ENCODE results near the gene LPIN2.

The LPIN2 gene

DNA sequence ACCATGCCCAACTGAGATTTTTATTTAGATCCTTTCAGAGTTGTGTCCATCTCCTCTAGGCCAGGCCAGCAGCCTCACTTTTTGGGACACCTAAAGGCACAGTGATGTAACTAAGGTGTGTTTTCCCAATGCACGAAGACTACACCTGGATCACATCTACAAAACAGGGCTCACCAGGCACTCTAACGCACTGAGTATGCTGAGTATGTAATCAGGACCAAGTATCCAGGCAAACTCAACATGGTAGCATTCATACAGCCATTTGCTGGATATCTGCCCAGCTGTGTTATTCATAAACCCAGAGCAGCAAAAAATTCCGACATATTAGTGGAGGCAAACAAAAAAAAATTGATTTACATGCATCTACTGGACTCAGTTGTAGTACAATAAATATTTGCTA lies 33.8 kb downstream of the LPIN2 start:
- H3K4me3 ChIP-seq (ENCODE audit: low read depth, low read length), result no peak overlapping the region
- TF ChIP-seq, protein P1, sequence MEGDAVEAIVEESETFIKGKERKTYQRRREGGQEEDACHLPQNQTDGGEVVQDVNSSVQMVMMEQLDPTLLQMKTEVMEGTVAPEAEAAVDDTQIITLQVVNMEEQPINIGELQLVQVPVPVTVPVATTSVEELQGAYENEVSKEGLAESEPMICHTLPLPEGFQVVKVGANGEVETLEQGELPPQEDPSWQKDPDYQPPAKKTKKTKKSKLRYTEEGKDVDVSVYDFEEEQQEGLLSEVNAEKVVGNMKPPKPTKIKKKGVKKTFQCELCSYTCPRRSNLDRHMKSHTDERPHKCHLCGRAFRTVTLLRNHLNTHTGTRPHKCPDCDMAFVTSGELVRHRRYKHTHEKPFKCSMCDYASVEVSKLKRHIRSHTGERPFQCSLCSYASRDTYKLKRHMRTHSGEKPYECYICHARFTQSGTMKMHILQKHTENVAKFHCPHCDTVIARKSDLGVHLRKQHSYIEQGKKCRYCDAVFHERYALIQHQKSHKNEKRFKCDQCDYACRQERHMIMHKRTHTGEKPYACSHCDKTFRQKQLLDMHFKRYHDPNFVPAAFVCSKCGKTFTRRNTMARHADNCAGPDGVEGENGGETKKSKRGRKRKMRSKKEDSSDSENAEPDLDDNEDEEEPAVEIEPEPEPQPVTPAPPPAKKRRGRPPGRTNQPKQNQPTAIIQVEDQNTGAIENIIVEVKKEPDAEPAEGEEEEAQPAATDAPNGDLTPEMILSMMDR (IDR thresholded peaks at IDR 0.05; ENCODE audit: control insufficient read depth, extremely low read depth, insufficient read depth), result no peak
- peak; percentile 62 for DNase-seq (ENCODE audit: low read depth)

DNA sequence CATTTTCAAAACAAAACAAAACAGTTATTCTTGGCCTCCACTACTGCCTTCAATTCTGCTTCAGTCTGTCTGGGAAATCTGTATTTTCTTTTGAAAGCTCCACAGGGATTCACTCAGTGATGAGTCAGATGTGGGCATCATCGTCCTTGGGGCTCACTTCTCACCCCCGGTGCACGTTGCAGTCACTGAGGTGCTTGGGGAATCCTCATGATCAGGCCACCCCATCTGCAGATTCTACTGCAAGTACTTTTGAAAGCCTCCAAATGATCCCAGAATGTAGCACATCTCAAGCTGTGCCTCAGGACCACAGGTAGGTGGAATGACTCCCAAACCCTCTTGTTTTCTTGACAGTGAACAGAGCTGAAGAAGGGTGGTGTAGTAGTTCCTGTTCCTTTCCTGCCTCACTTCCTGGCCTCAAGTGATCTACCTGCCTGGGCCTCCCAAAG lies 34.3 kb downstream of the LPIN2 start:
- DNase-seq (ENCODE audit: low read depth), result no peak
- H3K4me3 ChIP-seq (ENCODE audit: low read depth, low read length), result no peak overlapping the region

DNA sequence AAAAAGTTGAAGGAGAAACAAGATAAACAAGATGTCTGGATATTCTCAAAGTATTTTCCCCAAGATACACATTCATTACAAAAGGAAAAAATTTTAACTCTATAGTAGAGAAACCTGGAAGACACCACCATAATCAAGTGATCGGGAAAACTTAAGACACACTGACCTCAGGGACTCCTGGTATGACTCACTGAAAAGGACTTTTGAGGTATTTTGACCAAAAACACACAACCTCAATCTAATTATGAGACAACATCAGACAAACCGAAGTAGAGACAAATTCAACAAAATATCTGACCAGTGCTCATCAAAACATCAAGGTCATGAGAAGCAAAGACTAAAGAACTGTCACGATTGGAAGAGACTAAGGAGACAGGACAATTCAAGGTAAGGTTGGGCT lies 34.7 kb downstream of the LPIN2 start:
- no peak overlapping the region for H3K4me3 ChIP-seq (ENCODE audit: low read depth, low read length)
- TF ChIP-seq, protein P1 (IDR thresholded peaks at IDR 0.05; ENCODE audit: control insufficient read depth, extremely low read depth, insufficient read depth), result no peak
- DNase-seq (ENCODE audit: low read depth), result no peak

More for the DNA sequence above, 34.3 kb downstream of the LPIN2 start:
- TF ChIP-seq, protein P1 (IDR thresholded peaks at IDR 0.05; ENCODE audit: control insufficient read depth, extremely low read depth, insufficient read depth), result no peak

DNA sequence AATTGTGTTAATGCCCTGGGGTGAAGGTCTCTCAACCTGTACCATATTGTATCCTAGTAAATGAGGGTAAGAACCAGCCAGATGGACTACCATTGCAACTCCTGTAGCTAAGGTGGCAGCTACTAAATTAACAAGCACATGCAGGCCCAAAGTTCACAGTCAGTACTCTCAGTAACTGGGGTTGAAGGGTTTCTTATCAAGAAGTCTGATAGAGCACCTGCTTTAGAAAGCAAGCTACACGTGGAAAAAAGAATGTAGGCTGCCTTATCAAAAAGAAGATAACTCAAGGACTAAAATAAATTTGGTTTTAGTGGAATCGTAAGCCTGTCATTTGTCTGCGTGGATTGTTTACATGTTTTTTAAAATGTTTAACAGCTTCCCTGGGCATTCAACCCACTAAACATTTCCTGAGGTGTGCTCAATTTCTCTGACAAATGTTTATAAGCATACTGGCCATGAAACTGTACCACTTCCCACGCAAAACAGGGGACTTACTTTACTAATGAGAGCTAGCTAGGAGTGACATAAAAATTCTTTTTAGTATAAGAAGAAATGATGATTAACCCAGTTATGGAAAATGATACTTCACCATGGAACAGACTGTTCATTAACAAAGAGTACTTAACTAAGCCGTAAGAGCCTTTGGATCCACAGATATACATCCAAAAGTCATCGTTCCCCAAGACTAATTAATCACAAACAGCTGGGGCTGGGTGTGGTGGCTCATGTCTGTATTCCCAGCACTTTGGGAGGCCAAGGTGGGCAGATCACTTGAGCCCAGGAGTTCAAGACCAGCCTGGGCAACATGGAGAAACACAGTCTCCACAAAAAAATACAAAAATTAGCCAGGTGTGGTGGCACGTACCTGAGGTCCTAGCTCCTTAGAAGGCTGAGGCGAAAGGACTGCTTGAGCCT lies 36.5 kb downstream of the LPIN2 start:
- no peak for DNase-seq (ENCODE audit: low read depth)
- TF ChIP-seq, protein P1 (IDR thresholded peaks at IDR 0.05; ENCODE audit: control insufficient read depth, extremely low read depth, insufficient read depth), result no peak
- no peak overlapping the region for H3K4me3 ChIP-seq (ENCODE audit: low read depth, low read length)

DNA sequence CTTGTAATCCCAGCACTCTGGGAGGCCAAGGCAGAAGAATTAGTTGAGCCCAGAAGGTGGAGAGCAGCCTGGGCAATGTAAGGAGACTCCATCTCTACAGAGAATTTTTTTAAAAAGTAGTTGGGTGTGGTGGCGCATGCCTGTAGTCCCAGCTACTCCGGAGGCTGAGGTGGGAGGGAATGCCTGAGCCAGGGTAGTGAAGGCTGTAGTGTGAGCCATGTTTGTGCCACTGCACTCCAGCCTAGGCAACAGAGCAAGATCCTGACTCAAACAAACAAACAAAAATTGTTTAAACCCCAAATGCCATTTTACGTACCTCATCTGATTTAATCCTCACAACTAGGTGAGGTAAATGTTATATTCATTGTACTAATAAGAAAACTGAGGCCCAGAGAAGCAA lies 38.2 kb downstream of the LPIN2 start:
- TF ChIP-seq, protein P1 (IDR thresholded peaks at IDR 0.05; ENCODE audit: control insufficient read depth, extremely low read depth, insufficient read depth), result no peak
- no peak overlapping the region for H3K4me3 ChIP-seq (ENCODE audit: low read depth, low read length)
- no peak for DNase-seq (ENCODE audit: low read depth)

DNA sequence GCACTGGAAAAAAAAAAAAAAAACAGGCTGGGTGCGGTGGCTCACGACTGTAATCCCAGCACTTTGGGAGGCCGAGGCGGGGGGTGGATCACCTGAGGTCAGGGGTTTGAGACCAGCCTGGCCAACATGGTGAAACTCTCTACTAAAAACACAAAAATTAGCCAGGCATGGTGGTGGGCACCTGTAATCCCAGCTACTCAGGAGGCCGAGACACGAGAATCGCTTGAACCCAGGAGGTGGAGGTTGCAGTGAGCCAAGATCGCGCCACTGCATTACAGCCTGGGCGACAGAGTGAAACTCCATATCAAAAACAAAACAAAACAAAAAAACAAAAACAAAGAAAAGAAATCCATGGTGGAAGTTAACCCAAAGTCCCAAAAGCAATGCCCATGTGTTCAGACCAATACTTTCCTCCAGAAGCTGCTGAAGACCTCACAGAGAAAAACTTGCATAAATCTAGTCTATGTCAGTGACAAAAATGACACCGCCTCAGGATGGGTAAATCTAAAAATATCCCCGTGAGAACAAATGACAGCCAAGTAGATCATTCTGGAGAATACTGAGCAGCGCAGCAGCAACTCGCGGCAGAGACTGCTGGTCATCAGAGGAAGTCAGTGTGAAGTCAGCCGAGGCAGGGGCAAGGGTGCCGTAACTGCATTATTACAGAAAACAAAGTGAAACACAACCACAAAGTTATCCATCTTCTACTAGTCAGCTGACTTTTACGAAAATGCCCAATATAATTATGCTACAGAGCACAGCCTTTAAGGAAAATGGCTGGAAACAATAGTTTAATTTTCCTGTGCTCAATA lies 41.0 kb downstream of the LPIN2 start:
- TF ChIP-seq, protein P1 (IDR thresholded peaks at IDR 0.05; ENCODE audit: control insufficient read depth, extremely low read depth, insufficient read depth), result no peak

More for the DNA sequence above, 41.0 kb downstream of the LPIN2 start:
- no peak overlapping the region for H3K4me3 ChIP-seq (ENCODE audit: low read depth, low read length)
- DNase-seq (ENCODE audit: low read depth), result no peak

Data from LNCaP clone FGC (cell line).